Peyer's patch (tissue), 4 donors: Measurements from ENCODE around the gene PXMP4.

ENCODE experiments used
- POLR2A ChIP-seq, 2 donors: fragments of 450-650 bp; IDR thresholded peaks; one replicate each; pipeline ENCODE4 v1.5.1; 2017; ENCODE audit warnings: antibody characterized with exemption in 2 of 2, mild to moderate bottlenecking in 2 of 2, moderate library complexity in 2 of 2
- TF ChIP-seq, protein P1 (sequence below), 6 experiments: fragments of 450-650 bp in 4 of 6; fragments of 200-600 bp in 2 of 6; sonication (generic) in 1 of 6; IDR thresholded peaks; one replicate each; pipeline ENCODE4 v1.5.1; 2017 to 2019; ENCODE audit warnings: antibody characterized with exemption in 6 of 6, mild to moderate bottlenecking in 3 of 6, moderate library complexity in 1 of 6

DNA sequence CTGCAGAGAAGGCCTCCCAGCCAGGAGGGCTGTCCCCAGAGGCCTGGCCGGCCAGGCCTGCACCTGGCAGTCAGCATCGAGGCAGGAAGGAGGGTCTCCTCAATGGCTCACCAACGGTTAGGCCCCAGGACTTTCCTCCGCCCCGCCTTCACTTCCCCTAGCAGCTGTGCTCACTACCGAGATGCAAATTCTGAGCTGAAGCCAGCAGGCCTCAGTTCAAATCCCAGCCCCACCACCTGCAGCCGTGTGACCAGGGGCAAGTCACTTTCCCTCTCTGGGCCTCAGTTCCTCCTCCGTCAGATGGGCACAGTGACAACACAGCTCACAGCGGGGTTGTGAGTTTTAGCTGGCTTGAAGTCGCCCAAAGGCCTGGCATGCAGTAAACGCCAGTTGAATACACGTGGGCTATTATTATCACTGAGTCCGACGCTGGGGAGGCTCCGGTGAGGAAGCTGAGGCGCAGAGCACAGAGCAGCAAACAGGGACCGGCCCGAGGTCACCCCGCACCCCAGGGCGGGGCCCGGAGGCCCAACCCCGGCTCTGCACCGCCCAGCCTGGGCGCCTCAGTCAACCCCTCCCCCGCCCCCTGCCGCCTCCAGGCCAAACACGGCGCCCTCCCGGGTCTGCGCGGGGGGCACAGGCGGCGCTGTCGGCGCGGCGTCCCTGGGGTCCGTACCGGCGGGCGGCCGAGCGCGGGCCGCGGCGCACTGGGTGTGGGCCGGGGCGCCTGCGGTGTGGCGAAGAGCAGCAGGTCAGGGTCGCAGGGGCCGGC lies 34.6 kb downstream of the PXMP4 start:
- TF ChIP-seq, protein P1, sequence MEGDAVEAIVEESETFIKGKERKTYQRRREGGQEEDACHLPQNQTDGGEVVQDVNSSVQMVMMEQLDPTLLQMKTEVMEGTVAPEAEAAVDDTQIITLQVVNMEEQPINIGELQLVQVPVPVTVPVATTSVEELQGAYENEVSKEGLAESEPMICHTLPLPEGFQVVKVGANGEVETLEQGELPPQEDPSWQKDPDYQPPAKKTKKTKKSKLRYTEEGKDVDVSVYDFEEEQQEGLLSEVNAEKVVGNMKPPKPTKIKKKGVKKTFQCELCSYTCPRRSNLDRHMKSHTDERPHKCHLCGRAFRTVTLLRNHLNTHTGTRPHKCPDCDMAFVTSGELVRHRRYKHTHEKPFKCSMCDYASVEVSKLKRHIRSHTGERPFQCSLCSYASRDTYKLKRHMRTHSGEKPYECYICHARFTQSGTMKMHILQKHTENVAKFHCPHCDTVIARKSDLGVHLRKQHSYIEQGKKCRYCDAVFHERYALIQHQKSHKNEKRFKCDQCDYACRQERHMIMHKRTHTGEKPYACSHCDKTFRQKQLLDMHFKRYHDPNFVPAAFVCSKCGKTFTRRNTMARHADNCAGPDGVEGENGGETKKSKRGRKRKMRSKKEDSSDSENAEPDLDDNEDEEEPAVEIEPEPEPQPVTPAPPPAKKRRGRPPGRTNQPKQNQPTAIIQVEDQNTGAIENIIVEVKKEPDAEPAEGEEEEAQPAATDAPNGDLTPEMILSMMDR (IDR thresholded peaks at IDR 0.05), result no peak
- TF ChIP-seq POLR2A (IDR thresholded peaks at IDR 0.05), result no peak
